Measurements from ENCODE around the gene COL15A1. TPM values are rescaled to one million over a fixed set of nuclear protein-coding genes. Genes with fewer than 3 reads are reported as not detected.

The COL15A1 gene
- polyA plus RNA-seq, 5 donors, result 1.7 to 12.0 (median 8.1) TPM

DNA sequence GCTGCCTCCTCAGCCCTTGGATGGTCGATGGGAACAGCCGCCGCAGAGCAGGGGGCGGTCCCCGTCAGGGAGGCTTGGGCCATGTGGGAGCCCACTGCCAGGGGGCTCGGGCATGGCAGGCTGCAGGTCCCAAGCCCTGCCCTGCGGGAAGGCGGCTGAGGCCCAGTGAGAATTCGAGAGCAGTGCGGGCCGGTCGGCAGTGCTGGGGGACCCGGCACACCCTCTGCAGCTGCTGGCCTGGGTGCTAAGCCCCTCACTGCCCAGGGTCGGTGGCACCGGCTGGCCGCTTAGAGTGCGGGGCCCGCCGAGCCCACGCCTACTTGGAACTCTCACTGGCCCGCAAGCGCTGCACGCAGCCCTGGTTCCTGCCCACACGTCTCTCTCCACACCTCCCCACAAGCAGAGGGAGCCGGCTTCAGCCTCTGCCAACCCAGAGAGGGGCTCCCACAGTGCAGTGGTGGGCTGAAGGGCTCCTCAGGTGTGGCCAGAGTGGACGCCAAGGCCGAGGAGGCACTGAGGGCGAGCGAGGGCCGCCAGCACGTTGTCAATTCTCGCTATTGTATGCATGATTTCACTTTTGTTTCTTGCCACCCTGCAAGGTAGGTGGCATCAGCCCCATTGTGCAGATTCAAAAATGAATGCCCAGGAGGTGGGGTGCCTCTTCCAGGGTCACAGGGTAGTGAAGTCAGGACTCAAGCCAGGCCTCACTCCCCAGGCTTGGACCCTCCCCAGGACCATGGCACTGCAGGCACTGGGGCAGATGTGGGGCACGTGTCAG is 48.6 kb downstream of the COL15A1 start:
- no peak for DNase-seq

DNA sequence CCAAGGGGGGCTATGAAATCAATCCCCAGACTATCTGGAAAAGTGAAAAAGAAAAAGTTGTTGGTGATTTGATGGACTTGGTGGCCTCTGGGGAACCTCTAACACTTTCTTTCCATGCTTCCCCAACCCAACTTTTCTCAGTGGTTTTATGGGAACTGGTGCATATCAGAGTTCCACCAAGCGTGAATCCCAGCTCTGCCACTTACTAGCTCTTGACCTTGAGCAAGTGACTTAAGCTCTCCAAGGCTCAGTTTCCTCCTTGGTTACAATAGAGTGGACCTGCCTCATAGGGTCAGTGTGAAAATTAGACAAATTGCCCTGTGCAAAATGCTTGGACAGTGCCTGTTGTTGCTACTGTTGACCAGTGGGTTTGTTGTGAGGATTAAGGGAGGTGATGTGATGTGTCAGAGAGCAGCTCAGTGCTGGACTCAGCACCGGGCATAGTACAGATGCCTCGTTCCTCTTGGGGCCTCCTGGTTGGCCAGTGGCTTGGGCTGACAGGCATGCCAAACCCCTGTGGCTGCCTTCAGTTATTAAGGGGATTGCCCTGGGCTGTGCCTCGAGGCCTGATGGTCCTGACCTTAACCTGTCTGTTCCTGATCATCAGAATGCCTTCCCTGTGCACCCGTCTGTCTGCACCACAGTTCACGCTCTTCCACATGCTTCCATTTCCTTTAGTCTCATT is 49.3 kb downstream of the COL15A1 start:
- DNase-seq, result no peak

DNA sequence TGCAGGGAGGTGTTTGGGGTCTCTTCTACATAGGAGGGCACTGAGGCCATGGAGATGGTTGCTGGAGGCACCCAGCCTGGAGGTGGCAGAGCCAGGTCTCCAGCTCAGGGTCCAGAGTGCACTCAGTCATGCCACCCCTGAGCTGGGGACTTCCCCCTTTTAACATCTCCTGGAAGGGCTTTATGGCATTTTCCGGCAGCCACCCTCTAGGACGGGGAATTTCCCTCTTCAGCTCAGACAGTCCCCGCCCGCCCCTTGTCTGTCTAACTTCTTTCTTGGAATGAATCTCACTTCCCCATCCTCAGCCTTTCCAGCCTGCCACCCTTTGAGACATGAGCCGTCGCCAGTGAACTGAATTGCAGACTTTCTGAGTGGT is 49.9 kb downstream of the COL15A1 start:
- no peak for DNase-seq

DNA sequence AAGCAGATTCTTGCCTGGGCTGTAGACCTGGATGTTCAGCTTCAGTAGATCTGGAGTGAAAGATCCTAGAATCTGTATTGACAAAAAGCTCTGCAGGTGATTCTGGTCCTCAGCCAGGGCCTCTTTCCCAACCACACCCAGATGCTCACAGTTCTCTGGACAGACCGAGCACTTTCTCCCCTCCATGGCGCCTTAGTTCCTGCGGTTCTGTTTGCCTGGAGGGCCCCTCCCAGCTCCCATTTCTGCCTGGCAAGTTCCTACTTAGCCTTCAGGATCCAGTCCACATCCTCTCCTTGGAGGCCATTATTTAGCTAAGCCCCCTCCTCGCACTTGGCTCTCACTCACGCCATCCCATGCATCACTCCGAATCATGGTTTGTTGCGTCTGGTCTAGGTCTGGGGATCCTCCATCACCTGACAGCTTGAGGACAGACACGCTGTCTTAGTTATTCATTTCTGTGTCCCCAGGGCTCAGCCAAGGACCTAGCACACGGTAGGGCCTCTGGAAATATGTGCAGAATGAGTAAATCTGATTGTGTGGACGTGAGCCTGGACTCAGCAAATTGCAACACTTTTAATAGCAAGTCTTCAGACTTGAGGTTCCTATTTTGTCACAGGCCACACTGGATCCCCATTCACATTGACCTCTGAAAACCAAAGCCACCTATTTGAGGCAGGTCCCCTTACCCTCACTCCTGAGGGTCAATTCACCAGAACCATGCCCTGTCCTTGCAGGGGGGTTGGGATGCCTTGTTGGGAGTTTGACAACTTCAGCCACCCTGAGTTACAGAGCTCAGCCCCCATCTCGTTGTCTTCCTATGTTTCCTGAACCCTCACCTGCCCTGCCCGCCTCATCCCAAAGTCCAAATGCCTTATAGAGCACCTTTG is 50.7 kb downstream of the COL15A1 start:
- DNase-seq, result no peak

DNA sequence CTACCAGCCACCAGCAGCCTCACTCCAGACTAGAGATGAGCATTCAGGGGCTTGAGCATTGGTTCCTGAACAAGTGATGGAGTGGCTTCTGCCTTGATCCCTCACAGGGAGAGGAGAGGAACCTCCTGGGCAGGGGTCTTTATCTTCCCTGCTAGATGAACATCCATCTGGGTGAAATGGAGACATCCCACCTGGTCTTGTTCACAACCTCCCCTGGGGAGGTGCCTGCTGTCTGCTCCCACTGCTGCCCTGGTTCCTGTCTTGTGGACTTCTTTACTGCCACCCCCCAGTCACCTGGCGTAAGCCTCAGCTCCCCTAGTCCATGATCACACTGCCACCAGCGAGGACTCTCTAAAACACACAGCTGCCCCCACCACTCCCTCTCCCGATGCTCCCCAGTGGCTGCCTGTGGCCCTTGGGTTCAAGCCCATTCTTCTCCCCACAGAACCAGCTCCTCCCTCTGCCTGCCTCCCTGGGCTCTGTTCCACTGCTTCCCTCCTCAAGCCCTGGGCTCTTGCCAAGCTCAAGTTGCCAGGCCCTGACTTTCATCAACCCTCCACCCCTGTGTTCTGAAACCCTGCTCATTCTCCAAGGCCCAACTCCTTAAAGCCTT is 51.5 kb downstream of the COL15A1 start:
- DNase-seq, result no peak

DNA sequence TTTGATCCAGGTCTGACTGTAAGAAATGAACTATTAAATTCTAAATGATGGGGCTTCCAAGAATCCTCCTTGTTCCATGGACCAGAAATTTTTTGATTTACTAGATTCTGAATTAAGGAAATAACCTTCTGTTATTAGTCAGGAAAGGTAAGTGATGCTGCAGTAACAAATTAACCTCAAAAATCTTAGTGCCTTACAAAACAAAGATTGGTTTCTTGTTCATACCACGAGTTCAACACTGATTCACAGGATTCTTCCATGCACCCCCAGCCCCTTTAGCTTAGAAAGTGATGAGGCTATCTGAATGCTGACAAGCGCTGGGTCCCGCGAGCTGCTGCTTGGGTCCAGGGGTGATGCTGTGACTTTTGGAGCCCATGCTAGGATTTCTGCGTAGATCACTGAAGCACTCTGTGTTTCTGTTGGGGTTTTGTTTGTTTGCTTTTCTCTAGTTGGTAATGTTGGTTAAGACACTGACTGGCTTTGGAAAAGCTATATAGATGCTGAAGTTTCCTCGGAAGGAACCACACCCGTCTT is 52.3 kb downstream of the COL15A1 start:
- no peak for DNase-seq

DNA sequence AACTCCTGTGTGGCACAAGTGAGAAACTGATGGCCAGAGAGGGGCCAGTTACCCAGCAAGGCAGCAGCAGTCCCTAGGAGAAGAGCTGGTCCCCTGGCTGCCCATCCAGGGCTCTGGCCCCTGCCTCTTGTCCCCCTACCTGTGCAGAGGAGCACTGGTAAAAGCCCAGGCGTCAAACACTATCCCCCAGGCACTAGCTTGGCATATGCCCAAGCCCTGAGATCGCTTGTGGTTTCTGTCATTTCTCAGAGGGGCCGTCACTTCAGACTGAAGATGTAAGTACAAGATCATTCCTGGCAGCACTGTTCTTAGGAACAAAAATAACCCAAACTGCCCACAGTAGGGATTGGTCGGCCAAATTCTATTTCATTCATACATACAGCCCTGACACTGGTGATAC is 53.9 kb downstream of the COL15A1 start:
- no peak for DNase-seq

DNA sequence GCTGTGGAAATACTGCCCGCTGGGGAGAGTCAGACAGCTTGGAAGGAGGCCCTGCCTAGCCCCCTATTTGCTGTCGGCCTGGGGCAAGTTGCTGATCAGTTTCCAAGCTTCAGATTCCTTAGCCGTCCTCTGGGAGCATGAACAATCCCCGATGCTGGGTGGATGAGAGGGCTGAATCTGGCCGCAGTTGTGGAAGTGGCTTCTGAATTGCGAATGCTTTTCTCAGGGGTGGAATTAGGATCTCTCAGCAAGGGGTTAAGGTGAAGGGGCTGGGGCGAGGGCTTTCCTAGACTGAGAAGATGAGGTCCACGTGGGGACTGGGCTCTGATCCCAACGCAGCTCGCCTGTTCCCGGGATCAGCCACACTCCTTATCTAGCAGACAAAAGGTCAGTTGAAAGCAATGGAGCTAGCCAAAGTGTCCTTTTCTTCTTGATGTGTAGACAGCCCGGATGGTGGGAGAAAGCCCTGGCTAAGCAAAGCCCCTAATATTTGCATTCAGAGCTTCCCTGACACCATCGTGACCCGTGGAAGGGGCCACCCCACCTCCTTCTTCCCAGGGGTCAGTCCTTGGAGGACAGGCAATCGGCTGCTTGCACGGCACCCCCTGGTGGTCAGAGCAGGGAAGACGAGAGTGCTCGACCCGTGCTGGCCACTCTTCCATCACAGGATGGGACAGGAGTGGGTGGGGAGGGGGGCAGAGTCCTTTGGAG is 54.9 kb downstream of the COL15A1 start:
- peak in 1 of 2 donors; percentile 56 for DNase-seq

DNA sequence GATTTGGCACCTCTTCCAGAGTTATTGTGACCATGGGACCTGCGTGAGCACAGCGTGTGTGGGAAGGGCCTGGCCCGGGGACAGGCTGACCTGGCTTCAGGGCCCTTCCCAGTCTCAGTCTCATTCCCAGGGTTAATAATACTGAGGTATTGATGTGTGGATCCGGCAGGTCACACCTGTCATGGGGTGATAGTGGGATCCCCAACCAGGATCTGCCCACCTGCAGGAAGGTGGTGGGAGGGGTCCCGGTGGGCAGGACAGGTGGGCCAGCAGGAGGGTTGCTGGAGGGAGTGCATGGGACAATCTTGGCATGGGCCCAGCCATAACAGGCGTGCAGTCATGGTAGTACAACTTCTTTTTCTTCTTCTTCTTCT is 55.4 kb downstream of the COL15A1 start:
- DNase-seq, result no peak

DNA sequence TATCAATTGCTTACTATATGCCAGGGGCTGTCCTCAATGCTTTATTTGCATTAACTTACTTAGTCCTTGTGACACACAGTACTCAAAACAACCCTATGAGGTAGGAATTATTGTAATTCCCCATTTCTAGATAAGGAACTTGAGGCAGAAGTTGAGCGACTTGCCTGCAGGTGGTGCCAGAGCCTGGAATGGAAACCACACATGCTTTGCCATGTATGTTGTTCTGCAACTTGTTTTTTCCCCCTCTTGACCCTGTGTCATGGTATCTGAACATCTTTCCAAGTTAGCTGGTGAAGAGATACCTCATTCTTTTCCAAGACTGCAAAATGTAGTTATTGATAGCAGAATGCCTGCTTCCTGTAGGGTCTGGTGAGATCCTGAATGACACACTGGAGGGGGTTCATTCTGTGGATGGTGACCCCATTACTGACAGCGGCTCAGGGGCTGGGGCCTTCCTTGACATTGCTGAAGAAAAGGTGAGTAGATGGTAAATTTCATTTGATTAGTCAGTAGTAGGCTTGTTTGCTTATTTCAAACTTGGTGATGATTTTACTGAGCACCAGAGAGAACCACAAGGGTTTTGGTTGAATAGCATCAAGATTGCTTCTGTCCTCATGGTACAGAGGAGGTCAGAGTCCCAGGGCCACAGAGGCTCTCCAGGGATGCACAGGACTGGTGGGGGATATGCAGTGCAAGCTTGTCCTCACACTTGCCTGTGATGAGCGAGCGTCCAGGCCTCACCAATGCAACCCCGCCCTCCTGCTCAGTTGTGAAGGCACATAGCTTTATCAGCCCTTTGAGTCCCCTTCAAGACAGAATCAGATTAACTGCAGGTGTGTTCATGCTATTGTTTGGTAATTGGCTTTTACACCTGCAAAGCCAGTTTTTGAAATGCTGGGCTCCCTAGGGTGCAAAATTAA is 57.0 kb downstream of the COL15A1 start:
- DNase-seq, result peak in 1 of 2 donors; percentile 34

DNA sequence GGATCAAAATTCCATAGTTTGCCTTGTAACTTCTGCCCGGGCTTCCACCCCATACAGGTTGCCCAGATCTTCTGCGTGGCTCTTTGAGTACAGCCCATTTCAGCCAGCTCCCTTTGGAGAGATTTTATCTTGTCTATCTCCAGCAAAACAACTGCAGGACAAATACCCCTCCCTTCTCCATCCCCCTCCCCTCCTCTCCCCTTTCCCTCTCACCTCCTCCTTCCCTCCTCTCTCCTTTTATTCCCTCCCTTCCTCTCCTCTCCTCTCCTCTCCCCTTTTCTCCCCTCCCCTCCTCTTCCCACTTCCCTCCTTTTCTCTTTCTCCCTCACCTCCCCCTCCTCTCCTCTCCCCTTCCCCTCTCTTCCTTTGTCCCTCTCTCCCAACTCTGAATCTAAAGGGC is 58.2 kb downstream of the COL15A1 start:
- DNase-seq, result no peak

DNA sequence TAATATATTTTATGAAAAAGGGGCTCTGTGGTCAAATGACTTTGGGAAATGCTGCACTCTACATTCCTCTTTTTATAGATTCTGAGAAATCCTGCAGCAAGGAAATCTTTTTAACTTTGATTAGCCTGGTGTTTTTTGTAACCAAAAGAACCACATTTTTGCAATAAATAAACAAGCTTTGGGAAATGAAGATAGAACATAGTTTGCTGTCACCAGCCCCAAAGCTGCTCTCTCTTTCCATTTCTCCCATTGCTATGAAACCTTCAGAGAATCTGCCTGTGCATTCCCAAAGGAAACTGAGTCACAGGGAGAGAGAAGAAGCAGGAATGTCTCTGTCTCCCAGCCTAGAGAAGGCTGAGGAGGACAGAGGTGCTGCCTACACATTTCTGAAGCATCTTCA is 59.0 kb downstream of the COL15A1 start:
- no peak for DNase-seq

DNA sequence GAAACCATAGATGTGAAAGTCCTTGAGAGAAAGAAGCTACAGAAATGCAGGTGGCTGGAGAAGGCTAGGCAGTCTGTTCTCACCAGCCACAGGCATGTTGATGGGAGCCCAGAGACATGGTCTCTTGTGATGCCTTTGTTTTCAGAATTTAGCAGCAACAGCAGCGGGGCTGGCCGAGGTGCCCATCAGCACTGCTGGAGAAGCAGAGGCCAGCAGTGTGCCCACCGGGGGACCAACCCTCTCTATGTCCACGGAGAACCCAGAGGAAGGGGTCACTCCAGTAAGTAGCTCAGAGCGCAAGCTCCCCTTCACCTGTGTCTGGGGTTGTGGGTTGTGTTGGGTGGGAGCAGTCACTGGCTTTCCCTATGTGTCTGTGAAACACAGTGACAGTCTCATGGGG is 59.6 kb downstream of the COL15A1 start:
- DNase-seq, result no peak

DNA sequence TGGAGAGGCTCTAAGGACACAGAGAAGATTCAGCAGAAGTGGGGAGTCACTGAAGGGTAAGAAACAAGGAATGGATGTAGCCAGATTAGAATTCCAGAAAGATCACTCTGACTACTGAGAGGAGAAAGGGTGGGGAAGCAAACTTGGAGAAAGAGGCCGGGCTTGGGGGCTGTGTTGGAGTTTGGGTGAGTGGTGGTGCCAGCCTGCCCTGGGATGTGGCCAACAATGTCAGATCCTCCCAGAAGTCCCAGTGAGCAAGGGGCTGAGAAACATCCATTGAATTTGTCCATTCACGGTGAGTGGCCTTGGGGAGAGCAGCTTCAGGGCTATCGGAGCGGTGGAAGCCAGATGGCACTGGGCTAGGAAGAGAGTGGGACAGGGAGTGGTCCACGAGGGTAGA is 60.4 kb downstream of the COL15A1 start:
- no peak for DNase-seq

DNA sequence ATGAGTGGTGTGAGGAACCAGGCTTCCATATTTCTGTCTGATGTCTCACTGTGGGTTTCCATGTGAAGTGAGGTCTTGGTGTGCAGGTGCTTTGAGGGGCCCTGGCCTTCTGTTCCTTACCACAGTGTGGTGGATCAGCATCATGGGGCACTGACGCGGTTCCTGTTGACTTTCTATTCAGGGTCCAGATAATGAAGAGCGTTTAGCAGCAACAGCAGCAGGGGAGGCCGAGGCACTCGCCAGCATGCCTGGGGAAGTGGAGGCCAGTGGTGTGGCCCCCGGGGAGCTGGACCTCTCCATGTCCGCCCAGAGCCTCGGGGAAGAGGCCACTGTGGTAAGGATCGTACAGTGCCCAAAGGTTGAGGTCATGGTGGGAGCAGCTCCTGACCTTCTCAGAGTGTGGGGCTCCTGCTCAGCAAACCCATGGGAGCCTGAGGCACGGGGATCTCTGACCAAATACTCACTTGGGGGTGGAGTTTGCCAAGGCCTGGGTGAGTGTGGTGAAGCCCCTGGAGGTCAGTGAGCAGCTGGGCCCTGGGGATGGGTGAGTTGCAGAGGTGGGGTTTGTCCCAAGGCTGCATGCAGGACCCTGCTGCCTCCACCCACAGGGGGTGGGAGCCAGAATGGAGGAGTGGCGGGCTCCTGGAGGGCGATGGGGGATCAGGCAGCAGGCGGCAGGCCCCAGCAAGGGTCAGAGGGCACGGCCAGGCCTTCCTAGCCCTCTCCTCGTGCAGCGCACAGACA is 61.2 kb downstream of the COL15A1 start:
- no peak for DNase-seq

DNA sequence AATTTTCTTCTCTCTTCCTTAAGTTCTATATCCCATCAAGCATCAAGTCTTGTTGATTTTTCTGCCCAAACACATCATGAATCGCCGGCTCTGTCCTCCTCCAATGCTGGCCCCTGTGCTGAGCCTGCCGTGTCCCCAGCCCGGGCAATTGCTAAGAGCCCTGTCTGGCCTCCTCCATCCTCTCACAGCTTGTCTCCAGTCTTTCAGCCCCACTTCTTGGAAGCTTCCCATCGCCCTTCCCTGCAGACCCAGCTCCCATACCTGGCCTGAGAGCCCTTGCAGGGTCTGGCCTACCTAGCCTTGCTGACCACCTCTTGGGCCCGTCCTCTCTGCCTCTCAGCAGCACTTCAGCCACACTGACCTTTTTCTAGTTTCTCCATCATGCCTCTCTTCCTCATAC is 61.9 kb downstream of the COL15A1 start:
- DNase-seq, result no peak

DNA sequence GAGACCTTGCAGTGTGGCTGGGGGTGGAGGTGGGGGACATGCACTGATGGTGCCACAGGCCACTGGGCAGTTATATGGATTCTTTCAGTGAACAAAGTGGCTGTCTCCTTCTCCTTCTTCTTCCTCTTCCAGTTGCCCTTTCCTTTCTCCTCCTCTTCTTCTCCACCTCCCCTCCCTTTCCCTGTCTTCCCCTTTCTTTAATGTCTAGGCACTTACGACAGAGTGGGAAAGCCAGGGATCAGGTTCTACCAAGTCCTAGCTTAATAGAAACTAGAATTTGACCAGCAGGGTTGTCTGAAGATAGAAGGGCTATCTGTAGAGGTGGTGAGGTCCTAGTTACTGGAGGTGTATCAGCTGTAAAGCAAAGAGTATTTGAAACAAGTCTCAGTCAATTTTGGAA is 62.8 kb downstream of the COL15A1 start:
- DNase-seq, result no peak

DNA sequence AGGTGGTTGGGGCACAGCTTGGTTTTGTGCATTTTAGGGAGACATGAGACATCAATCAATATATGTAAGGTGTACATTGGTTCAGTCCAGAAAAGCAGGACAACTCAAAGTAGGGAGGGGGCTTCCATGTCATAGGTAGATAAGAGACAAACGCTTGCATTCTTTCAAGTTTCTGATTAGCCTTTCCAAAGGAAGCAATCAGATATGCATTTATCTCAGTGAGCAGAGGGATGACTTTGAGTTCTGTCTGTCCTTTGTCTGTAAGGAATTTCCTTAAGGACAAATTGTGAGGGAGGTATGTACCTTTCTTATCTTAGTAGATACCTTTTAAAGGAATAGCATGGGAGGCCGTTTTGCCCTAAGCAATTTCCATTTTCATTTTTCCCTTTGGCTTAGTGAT is 63.3 kb downstream of the COL15A1 start:
- DNase-seq, result no peak

DNA sequence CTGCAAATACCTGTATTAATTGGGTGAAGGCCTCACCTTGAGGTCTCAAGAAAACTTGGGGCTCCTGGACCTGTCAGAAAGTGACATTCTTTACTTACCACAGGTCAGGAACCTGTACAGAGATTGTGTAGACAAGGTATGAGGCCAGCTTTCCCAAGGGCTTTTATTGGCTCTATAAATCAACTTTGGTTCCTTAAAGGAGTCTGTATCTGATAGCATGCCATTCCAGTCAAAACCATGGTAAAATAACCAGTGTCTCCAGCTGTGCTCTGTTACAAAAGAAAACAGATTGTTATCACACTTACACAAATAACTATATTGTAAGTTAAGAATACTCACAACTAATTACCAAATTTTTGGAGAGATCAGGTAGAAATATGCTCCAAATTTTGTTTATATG is 64.5 kb downstream of the COL15A1 start:
- DNase-seq, result no peak
